GF-D8 (cell line): Measurements from ENCODE around the gene TRIM32.

Experiments used
- DNase-seq: peaks from one replicate; lab custom pipeline; 2025; lab: John Stamatoyannopoulos, UW

Gene TRIM32, protein sequence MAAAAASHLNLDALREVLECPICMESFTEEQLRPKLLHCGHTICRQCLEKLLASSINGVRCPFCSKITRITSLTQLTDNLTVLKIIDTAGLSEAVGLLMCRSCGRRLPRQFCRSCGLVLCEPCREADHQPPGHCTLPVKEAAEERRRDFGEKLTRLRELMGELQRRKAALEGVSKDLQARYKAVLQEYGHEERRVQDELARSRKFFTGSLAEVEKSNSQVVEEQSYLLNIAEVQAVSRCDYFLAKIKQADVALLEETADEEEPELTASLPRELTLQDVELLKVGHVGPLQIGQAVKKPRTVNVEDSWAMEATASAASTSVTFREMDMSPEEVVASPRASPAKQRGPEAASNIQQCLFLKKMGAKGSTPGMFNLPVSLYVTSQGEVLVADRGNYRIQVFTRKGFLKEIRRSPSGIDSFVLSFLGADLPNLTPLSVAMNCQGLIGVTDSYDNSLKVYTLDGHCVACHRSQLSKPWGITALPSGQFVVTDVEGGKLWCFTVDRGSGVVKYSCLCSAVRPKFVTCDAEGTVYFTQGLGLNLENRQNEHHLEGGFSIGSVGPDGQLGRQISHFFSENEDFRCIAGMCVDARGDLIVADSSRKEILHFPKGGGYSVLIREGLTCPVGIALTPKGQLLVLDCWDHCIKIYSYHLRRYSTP

DNA sequence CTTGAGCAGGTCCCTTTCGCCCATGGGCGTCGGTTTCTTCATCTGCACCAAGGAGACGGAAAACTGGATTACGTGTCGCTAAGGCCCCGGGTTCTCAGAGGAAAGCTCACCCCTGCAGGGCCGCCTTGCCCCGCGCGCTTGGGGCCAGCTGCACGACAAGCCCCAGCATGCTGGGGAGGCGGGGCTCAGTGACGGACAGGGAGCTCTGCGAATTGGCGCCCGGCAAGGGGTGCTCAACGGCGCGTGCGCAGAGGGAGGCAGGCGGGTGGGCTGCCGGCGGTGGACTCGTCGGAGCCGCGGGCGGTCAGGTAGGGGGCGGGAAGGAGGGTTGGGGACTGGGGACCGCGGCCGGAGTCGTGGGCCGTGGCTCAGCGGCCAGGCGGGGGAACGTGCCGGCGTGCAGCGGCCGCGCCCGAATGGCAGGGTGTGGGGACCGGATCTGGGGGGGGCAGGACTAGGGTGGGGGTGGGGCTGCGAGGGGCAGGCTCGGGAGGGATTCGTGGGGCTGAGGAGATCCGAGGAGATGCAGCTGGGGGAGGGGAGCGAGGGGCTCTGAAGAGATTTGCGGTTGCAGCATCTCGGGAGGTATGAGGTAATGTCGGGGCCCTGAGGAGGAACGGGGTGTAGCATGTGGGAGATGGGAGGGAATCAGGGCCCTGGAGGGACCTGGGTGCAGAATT is at the start of gene TRIM32:
TRIM32 (plus strand) TSS at position 232 of the 680 bp plus-strand sequence. CDS start 10,438 bp downstream, outside the sequence.
- no peak for DNase-seq

DNA sequence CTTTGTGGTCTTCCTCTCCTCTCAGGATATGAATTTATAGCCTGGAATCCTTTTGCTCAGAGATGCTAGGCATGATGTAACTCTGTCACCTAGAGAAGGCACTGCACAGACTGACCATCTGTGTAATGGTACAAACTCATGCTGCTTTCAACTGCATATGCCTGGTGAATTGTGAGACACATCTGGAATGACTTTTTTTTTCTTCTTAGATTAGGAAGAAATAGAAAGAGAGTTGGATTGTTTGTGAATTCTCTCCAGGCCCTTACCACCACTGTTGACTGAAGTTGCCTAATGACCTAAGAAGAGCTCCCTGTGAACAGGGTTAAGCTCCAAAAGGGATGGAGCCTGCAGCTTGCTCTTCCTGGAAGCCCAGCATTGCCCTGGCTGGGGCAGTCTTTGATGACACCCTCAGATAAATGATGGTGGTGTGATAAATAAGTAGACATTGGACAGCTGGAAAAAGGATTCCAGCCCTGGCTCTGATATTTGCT is 47.8 kb upstream of the TRIM32 start:
- no peak for DNase-seq

DNA sequence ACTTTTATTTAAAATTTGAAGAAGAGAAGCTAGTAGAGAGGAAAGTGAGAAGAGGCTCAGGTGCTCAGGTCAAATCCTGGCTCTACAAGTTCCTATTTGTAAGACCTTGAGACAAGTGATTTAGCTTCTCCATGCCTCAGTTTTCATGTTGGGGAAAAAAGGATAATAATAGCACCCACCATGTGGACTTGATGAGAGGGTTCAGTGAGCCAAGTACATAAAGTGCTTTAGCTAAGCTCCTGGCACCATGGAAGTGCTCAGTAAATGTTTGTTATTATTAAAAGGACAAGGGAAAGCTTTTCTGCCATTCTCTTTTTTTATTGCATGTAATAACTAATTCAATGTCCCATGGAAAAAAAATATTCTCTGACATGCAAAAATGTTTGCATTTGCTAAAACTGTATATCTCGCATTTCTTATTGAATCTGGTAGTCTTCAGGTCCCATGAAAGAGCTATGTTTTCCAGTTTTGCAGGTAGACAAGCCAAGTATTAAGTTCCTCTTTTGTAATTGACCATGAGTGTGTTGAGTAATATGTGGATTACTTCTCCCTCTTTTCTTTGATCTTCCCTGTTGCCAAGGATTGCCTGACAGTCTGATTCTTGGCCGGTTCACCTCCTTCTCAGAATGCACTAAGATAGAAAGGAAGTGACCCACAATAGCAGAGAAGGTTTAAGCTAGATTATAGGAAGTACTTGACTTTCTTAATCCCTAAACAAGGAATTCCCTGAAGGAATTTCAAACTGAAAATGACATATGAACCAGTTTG is 45.6 kb upstream of the TRIM32 start:
- DNase-seq = no peak

DNA sequence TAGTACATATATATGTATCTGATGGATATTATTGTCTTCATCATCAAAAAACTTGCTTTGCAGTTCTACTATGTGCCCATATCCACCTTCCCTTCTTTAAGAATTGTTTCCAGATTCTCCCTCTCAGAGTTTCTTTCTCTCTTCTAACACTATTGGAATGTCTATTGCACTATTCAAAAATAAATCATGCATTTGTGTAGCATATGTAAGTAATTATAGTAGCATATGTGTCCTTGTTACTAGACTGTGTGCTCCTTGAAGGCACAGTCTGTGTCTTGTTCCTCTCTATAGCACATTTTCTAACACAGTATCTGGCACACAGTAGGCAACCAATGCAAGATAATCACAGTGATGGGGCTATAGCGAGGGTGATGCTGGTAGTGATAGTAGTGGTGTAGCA is 43.4 kb upstream of the TRIM32 start:
- no peak for DNase-seq

DNA sequence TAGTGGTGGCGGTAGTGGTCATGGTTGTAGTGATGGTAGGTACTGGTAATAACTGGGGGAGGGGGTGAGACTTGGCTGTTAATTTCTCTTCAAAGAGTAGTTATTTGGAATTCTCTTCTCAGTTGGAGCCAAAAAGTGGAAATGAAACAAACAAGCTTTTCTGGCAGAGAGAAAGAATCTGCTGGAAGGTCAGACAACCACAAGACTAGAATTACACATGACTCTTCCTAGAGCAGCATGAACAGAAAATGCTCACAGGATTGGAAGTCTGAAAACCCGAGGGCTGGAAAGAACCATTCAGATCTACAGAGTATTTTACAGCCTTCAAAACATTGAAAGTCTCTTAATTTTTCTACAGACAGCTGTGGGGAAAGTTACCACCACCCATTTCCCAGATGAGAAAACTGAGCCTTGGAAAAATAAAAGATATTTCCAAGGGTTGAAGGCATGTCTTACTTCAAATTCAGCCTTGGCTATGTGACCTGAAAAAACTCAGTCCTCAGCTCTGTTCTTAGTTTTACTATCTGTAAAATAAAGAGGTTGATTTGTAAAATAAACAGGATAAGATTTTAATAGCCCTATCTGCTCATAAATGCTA is 42.9 kb upstream of the TRIM32 start:
- DNase-seq = no peak

DNA sequence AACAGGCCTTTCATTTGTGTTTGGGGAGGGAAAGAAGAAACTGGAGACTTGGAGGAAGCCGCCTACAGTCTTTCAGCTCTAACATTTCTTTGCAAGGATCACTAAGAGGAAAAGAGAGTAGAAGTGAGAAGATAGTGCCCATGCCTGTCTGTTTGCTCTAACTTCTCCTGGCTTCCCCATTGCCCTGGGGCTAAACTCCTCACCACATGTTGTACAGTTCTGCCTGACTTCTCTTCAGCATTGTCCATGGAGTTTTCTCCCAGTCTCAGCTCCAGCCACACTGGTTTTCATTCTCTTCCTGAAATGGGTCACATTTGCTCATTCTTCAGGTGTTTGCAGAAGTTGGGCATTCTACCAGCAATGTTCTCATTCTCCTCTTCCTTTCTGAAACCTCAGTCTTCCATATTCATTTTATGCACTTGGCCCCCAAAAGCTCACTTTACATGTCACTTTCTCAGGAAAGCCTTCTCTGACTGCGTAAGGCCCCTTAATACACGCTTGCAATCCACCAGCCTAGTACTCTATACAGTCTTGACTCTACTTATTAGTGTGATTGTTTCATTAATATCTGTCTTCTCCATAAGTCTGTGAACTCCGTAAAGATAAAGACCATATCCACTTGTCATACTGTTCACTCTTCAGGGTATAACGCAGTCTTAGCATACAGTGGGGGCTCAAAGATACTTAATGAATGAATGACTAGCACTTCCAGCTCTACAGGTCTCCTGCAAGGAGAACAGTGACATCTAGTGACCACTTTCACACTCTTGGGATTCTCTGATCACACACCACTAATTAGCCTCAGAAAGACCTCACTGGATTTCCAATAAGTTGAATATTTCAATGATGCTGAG is 40.2 kb upstream of the TRIM32 start:
- DNase-seq = no peak

DNA sequence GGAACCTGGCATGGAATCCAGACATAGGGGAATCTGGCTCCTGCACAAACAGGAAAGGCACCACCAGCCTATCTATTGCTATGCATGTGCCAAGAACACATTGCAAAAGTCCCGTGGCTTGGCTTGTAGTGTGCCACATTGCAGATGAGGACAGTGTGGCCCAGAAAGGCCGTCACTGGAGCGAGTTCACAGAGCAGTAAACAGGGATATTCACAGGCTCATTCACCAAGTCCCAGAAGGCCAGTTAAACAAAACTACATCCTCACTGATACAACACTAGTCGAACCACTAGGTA is 39.6 kb upstream of the TRIM32 start:
- no peak for DNase-seq

DNA sequence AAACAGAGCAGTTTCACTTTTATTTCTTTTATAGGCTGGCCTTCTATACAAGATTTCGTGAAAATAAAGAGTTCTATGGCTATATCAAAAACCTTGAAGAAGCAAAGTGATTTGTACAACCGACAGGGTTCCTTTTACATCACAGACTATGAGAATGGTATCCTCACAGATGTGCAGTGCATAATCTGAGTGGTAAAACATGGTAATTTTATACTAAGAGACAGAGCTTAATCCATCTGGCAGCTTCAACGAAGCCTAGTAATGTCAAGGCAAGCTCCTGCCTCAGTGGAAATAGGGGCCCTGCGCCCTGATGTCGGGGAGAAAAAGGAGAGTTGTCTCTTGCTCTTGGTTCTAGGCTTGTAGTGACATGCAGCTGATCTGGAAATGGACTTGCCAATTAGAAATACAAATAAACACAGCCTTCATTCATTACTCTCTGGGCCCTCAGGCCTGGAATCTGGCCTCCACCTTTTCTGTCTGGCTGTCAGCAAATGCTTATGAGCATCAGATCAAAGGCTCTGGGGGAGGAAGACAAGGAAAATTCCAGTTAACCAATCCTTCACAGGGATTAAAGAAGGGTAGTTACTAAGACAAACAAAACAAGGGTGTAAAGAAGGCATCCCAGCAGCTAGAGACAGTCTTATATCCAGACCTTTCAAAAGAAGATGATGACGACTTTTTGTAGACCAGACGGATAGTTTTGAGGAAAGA is 33.6 kb upstream of the TRIM32 start:
- DNase-seq = no peak

DNA sequence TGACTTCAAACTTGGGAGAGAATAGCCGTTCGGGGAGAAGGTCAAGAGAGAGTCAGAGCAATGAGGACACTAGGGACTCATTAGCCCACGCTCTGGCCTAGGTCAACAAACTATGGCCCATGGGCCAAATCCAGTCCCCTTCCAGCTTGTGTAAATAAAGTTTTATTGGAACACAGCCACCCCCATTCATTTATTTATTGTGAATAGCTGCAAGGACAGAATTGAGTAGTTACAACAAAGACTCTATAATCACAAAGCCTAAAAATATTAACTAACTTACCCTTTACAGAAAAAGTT is 33.1 kb upstream of the TRIM32 start:
- DNase-seq = no peak

DNA sequence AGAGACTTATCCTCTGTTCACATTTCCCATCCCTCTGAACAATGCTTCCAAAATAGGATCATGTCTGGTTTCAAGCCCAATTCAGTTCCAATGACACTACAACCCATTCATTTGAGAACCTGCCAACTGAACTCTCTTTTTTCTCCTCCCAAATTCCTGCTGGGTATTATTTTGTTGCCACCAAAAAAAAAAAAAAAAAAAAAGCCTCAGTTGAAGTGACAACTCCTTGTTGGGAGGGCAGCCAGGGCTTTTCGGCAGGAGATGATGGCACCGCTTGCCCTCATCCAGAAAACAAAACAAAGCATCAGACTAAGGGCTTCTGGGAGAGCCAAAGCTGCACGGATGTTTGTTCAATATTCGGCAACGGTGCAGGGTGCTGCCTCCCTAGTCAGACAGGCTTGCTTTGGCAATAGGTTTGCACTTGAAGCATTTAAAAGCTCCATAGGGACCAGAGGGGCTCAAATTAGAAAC is 30.6 kb upstream of the TRIM32 start:
- no peak for DNase-seq

DNA sequence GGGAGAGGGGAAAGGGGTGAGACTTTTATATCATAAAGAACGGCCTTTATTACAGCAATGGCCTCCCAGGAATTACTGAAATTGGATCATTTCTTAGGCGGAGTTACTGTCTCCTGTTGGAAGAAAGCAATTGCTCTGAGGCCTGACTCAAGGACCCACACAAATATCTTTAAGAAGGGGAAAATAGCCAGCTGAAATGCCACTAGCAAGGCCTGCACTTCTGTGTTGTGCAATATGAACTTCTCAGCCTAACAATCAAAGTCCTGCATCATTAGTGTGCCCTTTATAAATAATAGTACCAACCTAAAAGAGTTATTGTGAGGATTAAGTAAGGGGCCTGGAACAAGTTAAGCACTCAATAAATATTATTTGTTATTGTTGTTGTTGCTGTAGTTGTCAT is 30.1 kb upstream of the TRIM32 start:
- no peak for DNase-seq

DNA sequence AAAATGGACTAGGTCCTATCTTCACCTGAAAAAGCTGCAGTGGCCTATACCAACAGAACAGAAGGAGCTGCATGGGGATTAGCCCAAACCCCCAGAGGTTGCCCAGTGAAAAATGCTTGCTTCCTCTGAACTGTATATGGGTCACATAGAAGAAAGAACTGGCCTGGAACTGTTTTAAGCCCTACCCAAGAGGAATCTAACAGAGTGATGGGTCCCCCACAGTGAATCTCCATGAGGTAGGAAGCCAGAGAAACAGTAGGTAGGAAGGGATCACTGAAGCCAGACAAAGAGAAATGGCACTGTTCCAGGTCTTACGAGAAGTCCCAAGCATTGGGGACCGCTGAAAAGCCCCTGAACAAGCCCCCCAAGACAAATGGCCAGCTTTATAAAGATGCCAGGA is 28.8 kb upstream of the TRIM32 start:
- DNase-seq = no peak

DNA sequence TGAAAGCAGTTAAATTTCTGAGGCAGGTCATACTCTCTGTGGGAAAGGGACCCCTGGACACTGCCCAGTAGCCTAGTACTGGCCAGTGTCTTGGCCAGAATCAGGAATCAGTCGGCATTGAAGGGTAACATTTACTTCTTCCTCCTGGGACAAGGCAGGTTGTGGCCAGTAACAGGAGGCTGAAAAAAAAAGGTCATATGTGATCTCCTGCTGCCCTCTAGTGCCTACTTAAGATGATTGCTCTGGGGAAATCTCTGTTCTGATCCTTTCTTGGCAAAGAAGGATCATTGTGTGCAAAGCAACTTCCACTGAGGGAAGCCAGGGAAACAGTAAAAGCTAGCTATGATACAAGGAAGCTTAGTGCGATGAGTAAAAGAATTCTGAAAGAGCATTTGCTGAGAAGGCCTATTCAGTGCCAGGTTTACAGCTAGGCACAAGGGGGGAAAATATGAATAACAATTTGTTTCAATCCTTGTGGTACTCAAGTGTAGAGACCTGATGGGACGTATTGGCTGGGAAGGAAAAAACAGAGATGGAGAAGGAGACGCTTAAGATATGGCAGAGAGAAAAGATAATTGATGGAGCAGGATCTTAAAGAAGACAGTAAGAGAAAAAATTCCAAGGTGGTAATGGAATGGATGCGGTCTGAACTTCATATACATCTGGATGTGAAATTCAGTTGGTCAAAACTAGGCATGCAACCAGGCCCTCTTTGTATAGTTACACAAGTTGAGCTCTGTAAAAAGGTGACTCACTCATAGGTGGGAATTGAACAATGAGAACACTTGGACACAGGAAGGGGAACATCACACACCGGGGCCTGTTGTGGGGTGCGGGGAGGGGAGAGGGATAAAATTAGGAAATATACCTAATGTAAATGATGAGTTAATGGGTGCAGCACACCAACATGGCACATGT is 25.8 kb upstream of the TRIM32 start:
- DNase-seq = no peak

DNA sequence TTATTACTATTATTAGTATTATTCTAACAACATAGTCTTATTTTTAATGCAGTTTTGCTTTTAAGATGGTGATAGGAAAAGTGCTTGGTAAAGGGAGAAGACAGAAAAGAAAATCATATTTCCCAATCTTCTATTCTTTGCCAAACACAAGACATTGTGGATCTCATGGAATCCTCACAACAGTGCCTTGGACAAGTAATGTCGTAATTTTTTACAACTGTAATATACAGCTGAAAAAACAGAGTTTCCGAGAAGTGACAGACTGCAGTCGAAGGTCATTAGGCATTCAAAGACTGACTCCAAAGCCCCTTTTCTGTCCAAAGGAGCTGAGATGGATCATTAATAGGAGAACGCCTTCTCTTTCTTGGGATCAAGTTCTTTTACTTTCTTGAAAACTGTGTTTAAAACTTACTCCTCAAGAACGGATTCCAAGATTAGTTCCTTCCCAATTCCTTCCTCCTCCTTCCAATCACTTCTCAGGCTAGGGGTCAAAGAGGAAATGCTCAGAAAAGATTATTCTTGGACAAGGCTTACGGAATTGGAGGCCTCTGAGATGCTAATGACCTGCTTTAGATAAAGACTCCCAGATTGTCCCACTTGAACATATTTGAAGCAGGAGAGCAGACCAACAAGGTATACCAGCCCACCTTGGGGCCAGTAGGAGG is 24.3 kb upstream of the TRIM32 start:
- DNase-seq = no peak

DNA sequence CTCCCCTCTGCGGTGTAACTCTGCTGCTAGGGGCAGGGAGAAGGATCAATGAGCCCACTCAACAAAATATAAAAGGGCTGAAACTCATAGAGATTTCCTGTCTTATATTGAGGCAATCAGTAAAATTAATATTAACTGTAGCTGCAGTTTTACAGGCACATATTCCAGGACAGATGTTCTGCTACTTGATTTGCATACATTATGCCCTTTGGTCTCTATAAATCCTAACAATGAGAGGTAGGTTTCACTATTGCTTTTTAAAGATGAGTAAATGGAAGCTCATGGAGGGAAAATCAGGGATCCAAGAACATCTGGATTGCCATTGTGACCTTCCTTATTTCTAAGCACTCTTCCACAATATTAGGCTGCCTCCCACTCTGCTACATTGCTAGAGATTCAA is 23.5 kb upstream of the TRIM32 start:
- DNase-seq = no peak

DNA sequence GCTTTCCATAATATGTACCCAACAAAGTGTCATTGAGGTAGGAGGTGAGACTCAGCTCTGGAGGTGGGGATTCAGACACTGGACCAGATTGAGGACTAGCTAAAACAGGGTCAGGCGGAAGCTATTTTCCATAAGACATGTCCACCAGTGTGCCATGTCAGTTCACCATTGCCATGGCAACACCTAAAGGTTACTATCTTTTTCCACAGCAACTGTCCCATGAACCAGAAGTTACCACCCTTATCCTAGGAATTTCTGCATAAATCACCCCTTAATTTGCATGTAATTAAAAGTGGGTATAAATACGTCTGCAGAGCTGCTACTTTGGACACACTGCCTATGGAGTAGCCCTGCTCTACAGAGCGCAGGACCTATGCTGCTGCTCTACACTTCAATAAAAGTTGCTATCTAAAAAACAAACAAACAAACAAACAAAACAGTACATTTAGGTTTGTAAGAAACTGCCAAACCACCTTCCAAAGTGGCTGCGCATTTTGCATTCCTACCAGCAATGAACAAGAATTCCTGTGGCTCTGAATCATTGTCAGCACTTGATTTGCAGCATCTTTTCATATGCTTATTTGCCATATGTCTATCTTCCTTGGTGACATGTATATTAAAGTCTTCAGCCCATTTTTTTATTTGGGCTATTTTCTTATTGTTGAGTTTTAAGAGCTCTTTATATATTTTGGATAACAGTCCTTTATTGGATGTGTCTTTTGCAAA is 18.0 kb upstream of the TRIM32 start:
- DNase-seq = no peak

DNA sequence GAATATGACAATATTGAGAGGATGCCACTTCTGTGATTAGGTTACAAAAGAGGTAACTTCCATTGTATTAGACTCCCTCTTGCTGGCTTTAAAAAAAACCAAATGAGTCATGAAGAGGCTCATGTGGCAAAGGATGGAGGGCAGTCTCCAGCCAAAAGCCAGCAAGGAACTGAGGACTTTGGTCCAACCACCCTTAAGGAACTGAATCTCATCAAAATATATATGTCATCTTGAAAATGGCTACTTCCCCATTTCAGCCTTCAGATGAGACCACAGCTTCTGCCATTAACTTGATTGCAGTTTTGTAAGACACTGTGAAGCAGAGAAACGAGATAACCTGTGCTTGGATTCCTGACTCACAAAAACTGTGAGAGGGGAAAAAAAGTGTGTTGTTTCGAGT is 15.5 kb upstream of the TRIM32 start:
- no peak for DNase-seq

DNA sequence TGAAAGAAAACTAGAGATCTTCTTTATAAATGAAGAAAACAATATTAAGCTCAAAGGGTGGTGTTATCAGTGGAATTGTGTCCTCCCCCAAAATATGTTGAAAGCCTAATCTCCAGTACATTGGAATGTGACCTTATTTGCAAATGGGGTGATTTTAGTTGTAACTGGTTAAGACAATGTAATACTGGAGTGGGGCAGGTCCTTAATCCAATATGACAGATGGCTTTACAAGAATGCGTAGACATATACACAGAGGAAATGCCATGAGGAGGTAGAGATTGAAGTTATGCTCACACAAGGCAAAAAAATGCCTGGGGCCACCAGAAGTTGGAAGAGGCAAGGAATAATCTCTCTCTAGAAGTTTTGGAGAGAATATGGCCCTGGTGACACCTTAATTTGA is 13.7 kb upstream of the TRIM32 start:
- no peak for DNase-seq
